ENCODE data around the gene PLEK2. TPM values are rescaled to one million over a fixed set of nuclear protein-coding genes. Genes with fewer than 3 reads are reported as not detected.
A peak's percentile ranks its signal among the peaks of the same experiment; 100 is the strongest.

Gene PLEK2
- polyA plus RNA-seq, 4 donors = 33.9 to 88.3 (median 67.1) TPM

DNA sequence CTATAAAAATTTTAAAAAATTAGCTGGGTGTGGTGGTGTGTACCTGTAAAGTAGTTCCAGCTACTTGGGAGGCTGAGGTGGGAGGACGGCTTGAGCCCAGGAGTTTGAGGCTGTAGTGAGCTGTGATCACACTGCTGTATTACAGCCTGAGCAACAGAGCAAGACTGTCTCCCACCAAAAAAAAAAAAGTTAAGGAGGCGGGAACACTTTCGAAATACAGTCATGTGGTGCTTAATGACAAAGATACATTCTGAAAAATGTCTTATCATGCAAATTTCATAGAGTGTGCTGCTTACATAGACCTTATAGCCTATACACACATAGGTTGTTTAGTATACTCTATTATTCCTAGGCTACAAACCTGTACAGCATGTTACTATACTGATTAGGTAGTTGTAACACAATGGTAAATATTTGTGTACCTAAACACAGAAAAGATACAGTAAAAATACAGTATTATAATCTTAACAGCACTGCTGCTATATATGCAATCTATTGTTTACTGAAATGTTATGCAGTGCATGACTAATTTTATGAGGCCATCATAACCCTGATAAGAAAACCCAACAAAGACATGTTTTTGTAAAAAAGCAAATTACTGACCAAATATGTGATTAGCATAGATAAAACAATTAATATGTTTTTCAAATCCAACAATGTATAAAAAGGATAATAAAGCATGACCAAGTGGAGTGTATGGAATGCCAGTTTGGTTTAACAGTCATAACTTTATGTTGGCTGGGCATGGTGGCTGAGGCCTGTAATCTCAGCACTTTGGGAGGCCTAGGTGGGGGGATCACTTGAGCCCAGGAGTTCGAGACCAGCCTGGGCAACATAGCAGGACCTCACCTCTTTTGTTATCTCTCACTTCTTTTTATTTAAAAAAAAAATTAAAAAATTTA, 40.5 kb downstream of the PLEK2 start:
- H3K4me3 ChIP-seq (ENCODE audit: low read depth in 1 of 3, low read length in 3 of 3) = no peak overlapping the region
- peaks cover 15 to 29% (median 21%) of the 10 kb centered on the region in 3 donors for H3K36me3 ChIP-seq (ENCODE audit: control insufficient read depth in 3 of 3, insufficient read depth in 2 of 3, low read depth in 1 of 3, low read length in 3 of 3)

GRCh38 chr14:67370830-67371229, 41.1 kb downstream of the PLEK2 start:
- whole genome bisulfite sequencing, 3 donors = 83 to 93% (median 89%) methylated on average over 5 of the region's 5 CpGs
- FAIRE-seq (no peak), DNase-seq (no peak)
- Histone ChIP-seq H3K9me3 (ENCODE audit: control insufficient read depth in 2 of 2, insufficient read depth in 1 of 2, low read depth in 1 of 2, low read length in 1 of 2) (no peaks in the 10 kb centered on the region), H3K4me1 (ENCODE audit: control insufficient read depth in 3 of 3, insufficient read depth in 2 of 3, low read depth in 1 of 3, low read length in 2 of 3) (no peaks in the 10 kb centered on the region), H3K36me3 (ENCODE audit: control insufficient read depth in 3 of 3, insufficient read depth in 2 of 3, low read depth in 1 of 3, low read length in 3 of 3) (peaks cover 16 to 33% (median 21%) of the 10 kb centered on the region in 3 donors), H3K27me3 (ENCODE audit: control insufficient read depth in 3 of 3, insufficient read depth in 3 of 3, low read length in 3 of 3) (no peaks in the 10 kb centered on the region), H3K27ac (ENCODE audit: low read depth in 1 of 3, low read length in 2 of 3) (no peak overlapping the region), H3K4me3 (ENCODE audit: low read depth in 1 of 3, low read length in 3 of 3) (no peak overlapping the region)

More for the DNA sequence above, 40.5 kb downstream of the PLEK2 start:
- Histone ChIP-seq H3K4me1 (ENCODE audit: control insufficient read depth in 3 of 3, insufficient read depth in 2 of 3, low read depth in 1 of 3, low read length in 2 of 3) (no peaks in the 10 kb centered on the region), H3K9me3 (ENCODE audit: control insufficient read depth in 2 of 2, insufficient read depth in 1 of 2, low read depth in 1 of 2, low read length in 1 of 2) (no peaks in the 10 kb centered on the region), H3K27ac (ENCODE audit: low read depth in 1 of 3, low read length in 2 of 3) (no peak overlapping the region), H3K27me3 (ENCODE audit: control insufficient read depth in 3 of 3, insufficient read depth in 3 of 3, low read length in 3 of 3) (no peaks in the 10 kb centered on the region)
- WGBS, 3 donors = 83 to 93% (median 92%) methylated on average over 4 of the region's 4 CpGs
- DNase-seq (no peak), FAIRE-seq (no peak)

DNA sequence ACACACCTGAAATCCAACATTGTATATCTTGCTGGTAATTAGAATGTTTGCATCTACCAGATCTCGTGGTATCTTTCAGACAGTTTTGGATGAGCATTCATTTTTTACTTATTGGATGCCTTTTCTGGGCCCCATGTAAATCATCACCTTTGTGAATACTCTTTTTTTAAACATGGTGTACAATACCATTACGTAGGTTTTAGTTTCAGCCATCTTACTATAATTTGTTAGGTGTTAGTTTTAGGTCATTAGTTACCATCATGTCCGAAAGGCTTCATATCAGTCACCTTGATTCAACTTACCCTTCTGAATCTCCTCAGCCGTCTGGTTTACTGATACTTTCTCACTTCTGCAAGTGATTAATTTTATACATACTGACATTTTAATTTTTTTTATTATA, 46.5 kb downstream of the PLEK2 start:
- Histone ChIP-seq H3K36me3 (ENCODE audit: control insufficient read depth in 3 of 3, insufficient read depth in 2 of 3, low read depth in 1 of 3, low read length in 3 of 3) (peaks cover 13 to 18% (median 14%) of the 10 kb centered on the region in 3 donors), H3K27ac (ENCODE audit: low read depth in 1 of 3, low read length in 2 of 3) (no peak overlapping the region), H3K4me3 (ENCODE audit: low read depth in 1 of 3, low read length in 3 of 3) (no peak overlapping the region), H3K4me1 (ENCODE audit: control insufficient read depth in 3 of 3, insufficient read depth in 2 of 3, low read depth in 1 of 3, low read length in 2 of 3) (no peaks in the 10 kb centered on the region), H3K27me3 (ENCODE audit: control insufficient read depth in 3 of 3, insufficient read depth in 3 of 3, low read length in 3 of 3) (no peaks in the 10 kb centered on the region), H3K9me3 (ENCODE audit: control insufficient read depth in 2 of 2, insufficient read depth in 1 of 2, low read depth in 1 of 2, low read length in 1 of 2) (no peaks in the 10 kb centered on the region)
- no peak for FAIRE-seq
- WGBS, 3 donors = 91 to 93% (median 92%) methylated on average over 4 of the region's 4 CpGs
- no peak for DNase-seq

DNA sequence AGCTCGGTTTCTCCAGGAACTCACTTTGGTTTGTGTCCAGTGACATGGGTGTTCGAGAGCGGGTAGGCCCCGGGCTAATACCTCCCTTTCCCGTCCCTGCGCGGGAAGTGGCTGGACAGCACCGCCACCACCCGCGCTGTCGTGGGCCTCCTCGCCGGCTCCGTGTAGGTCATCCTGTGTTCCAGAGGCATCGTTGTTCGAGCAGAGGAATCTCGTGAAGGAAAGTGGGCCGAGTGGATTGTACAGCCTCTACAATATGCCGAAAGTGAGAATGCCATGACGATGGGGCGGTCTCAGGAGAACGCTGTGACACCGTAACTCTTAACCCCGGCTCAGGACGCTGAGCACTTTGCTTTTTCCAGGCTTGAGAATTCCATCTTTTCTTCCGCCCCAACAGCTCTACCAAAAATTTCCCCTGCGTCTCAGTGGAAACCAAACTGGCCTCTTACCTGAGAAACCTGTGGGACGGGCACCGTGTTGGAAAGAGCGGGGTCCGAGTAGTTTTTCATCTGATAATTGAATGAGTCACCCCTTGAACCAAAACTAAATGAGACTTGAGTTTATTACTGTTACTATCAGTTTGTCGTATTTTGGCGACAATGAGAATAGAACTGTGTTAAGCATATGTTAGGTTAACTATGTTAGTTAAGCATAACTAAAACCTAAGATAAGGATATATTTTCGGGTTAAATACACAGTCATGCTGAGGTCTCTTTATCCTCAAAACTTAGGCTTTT, 51.3 kb downstream of the PLEK2 start:
- H3K4me1 ChIP-seq (ENCODE audit: control insufficient read depth in 3 of 3, insufficient read depth in 2 of 3, low read depth in 1 of 3, low read length in 2 of 3) = peaks cover 2 to 13% (median 8%) of the 10 kb centered on the region in 3 donors
- H3K9me3 ChIP-seq (ENCODE audit: control insufficient read depth in 2 of 2, insufficient read depth in 1 of 2, low read depth in 1 of 2, low read length in 1 of 2) = no peaks in the 10 kb centered on the region
- no peak for DNase-seq
- peak overlapping the region; percentile 69 to 92 (median 71) for H3K4me3 ChIP-seq (ENCODE audit: low read depth in 1 of 3, low read length in 3 of 3)
- WGBS, 3 donors = 0 to 1% (median 0%) methylated on average over 34 of the region's 34 CpGs
- H3K36me3 ChIP-seq (ENCODE audit: control insufficient read depth in 3 of 3, insufficient read depth in 2 of 3, low read depth in 1 of 3, low read length in 3 of 3) = peaks cover 3 to 6% (median 4%) of the 10 kb centered on the region in 3 donors
- H3K27me3 ChIP-seq (ENCODE audit: control insufficient read depth in 3 of 3, insufficient read depth in 3 of 3, low read length in 3 of 3) = no peaks in the 10 kb centered on the region
- H3K27ac ChIP-seq (ENCODE audit: low read depth in 1 of 3, low read length in 2 of 3) = peak overlapping the region; percentile 7 to 89 (median 84)
- FAIRE-seq = no peak

- FAIRE-seq (no peak), DNase-seq (peak; percentile 99 to 100)
- Histone ChIP-seq H3K27ac (ENCODE audit: low read depth in 1 of 3, low read length in 2 of 3) (peak within 1 kb of the TSS; percentile 66 to 89 (median 84)), H3K4me1 (ENCODE audit: control insufficient read depth in 3 of 3, insufficient read depth in 2 of 3, low read depth in 1 of 3, low read length in 2 of 3) (peaks cover 2 to 13% (median 8%) of the 10 kb centered on the region in 3 donors), H3K9me3 (ENCODE audit: control insufficient read depth in 2 of 2, insufficient read depth in 1 of 2, low read depth in 1 of 2, low read length in 1 of 2) (no peaks in the 10 kb centered on the region), H3K27me3 (ENCODE audit: control insufficient read depth in 3 of 3, insufficient read depth in 3 of 3, low read length in 3 of 3) (no peaks in the 10 kb centered on the region), H3K36me3 (ENCODE audit: control insufficient read depth in 3 of 3, insufficient read depth in 2 of 3, low read depth in 1 of 3, low read length in 3 of 3) (peaks cover 0 to 4% (median 2%) of the 10 kb centered on the region in 3 donors), H3K4me3 (ENCODE audit: low read depth in 1 of 3, low read length in 3 of 3) (peak within 1 kb of the TSS; percentile 71 to 92 (median 79))
- WGBS, 3 donors = 0 to 1% (median 0%) methylated on average over 47 of the region's 47 CpGs
Measured at GRCh38 chr14:67359775-67360469, 52.0 kb downstream of the PLEK2 start, which contains the start of the genes ATP6V1D and EIF2S1. ATP6V1D (minus strand) TSS chr14:67359804; CDS start chr14:67359698, 106 bp downstream. EIF2S1 (plus strand) TSS chr14:67360328; CDS start chr14:67364768, 4,440 bp downstream.

DNA sequence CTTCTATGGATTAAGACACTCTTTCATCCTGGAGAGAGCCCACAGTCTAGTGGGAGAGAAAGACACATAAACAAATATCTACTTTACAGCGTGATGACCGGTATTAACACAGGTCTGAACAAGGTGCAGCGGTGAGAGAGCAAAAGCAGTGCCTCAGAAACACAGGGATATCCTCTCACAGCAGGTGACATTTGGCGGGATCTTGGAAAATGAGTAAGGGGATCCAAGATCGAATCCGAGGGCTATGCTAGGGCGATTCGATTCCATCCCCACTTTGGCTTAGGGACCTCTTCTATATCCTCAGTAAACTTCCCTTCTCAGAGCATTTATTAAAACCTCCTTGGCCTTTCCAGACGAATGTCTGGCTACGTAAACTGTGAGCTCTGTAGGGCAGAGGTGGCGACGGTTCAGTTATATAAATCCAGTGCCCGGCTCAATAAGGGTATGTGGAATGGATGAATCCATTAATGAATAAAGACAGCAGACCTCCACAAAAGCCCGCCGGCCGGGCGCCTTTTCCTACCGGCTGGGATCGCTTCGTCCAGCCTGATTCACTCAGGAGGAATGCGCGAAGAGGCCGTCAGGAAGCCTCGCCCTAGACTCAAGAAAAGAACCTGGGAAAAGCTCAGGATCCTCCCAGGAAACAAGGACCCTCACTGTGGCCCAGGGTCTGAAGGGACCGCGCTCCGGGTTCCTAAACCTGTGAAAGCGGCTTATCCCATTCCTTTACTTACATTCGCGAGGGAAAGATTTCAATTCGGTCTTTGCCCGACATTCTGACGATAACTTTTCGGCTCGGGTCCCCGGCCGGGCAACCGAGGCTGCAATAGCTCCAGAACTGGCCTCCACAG, 52.8 kb downstream of the PLEK2 start:
- FAIRE-seq (no peak), DNase-seq (peak; percentile 18 to 53)
- H3K4me3 ChIP-seq (ENCODE audit: low read depth in 1 of 3, low read length in 3 of 3) = peak overlapping the region; percentile 56 to 92 (median 79)
- H3K9me3 ChIP-seq (ENCODE audit: control insufficient read depth in 2 of 2, insufficient read depth in 1 of 2, low read depth in 1 of 2, low read length in 1 of 2) = no peaks in the 10 kb centered on the region
- WGBS, 3 donors = 1 to 3% (median 2%) methylated on average over 38 of the region's 38 CpGs
- H3K4me1 ChIP-seq (ENCODE audit: control insufficient read depth in 3 of 3, insufficient read depth in 2 of 3, low read depth in 1 of 3, low read length in 2 of 3) = peaks cover 2 to 13% (median 8%) of the 10 kb centered on the region in 3 donors
- peak overlapping the region; percentile 56 to 80 (median 78) for H3K27ac ChIP-seq (ENCODE audit: low read depth in 1 of 3, low read length in 2 of 3)
- peaks cover 0 to 4% (median 0%) of the 10 kb centered on the region in 3 donors for H3K36me3 ChIP-seq (ENCODE audit: control insufficient read depth in 3 of 3, insufficient read depth in 2 of 3, low read depth in 1 of 3, low read length in 3 of 3)
- H3K27me3 ChIP-seq (ENCODE audit: control insufficient read depth in 3 of 3, insufficient read depth in 3 of 3, low read length in 3 of 3) = no peaks in the 10 kb centered on the region

DNA sequence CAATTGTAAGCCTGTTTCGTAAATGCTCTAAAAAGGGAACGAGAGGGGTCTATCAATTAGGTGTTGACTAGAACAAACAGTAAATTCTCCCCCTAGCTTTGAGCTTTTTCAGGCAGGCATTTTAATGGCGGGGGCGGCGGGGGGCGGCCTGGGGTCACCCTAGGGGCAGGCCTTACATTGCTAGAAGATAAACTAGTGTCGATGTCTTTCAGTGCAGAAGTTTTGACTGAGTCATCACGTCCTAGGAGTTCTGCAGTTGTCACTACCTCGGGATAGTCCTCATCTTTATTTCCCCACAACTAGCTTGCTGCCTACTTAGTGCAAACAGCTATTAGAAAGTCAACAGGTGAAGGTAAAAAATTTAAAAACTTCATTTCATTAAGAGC, 54.0 kb downstream of the PLEK2 start:
- no peak for FAIRE-seq
- peaks cover 2 to 13% (median 8%) of the 10 kb centered on the region in 3 donors for H3K4me1 ChIP-seq (ENCODE audit: control insufficient read depth in 3 of 3, insufficient read depth in 2 of 3, low read depth in 1 of 3, low read length in 2 of 3)
- peaks cover 0 to 7% (median 3%) of the 10 kb centered on the region in 3 donors for H3K36me3 ChIP-seq (ENCODE audit: control insufficient read depth in 3 of 3, insufficient read depth in 2 of 3, low read depth in 1 of 3, low read length in 3 of 3)
- H3K9me3 ChIP-seq (ENCODE audit: control insufficient read depth in 2 of 2, insufficient read depth in 1 of 2, low read depth in 1 of 2, low read length in 1 of 2) = no peaks in the 10 kb centered on the region
- no peak overlapping the region for H3K27ac ChIP-seq (ENCODE audit: low read depth in 1 of 3, low read length in 2 of 3)
- no peaks in the 10 kb centered on the region for H3K27me3 ChIP-seq (ENCODE audit: control insufficient read depth in 3 of 3, insufficient read depth in 3 of 3, low read length in 3 of 3)
- 56 to 71% (median 69%) methylated on average over 9 of the region's 9 CpGs for WGBS, 3 donors
- H3K4me3 ChIP-seq (ENCODE audit: low read depth in 1 of 3, low read length in 3 of 3) = peak overlapping the region in 2 of 3 donors; percentile 79 to 92
- no peak for DNase-seq

Measured in small intestine (tissue), 7 donors.